ENCODE data around the gene SMKR1.
"Not testable (repeated sequence)": the region's sequence is repeated elsewhere in the genome, so short reads cannot be mapped to it uniquely, and the experiment has no call there.

The SMKR1 gene

GRCh38 chr7:129529643-129530042, 27.3 kb downstream of the SMKR1 start:
- no peak for DNase-seq (ENCODE audit: low read depth)

- DNase-seq (ENCODE audit: low read depth) = peak; percentile 75
Observed at GRCh38 chr7:129530795-129531391, 28.6 kb downstream of the SMKR1 start.

GRCh38 chr7:129531721-129532120, 29.4 kb downstream of the SMKR1 start:
- no peak for DNase-seq (ENCODE audit: low read depth)

GRCh38 chr7:129532375-129532774, 30.0 kb downstream of the SMKR1 start:
- no peak for DNase-seq (ENCODE audit: low read depth)

- DNase-seq (ENCODE audit: low read depth) = not testable (repeated sequence)
Observed at GRCh38 chr7:129534558-129535274, 32.4 kb downstream of the SMKR1 start.

GRCh38 chr7:129535896-129536295, 33.6 kb downstream of the SMKR1 start:
- DNase-seq (ENCODE audit: low read depth) = no peak

GRCh38 chr7:129536323-129536722, 34.0 kb downstream of the SMKR1 start:
- DNase-seq (ENCODE audit: low read depth) = no peak

- DNase-seq (ENCODE audit: low read depth) = no peak
Observed at GRCh38 chr7:129538790-129539189, 36.5 kb downstream of the SMKR1 start.

GRCh38 chr7:129540340-129540739, 38.0 kb downstream of the SMKR1 start:
- no peak for DNase-seq (ENCODE audit: low read depth)

GRCh38 chr7:129544700-129545099, 42.4 kb downstream of the SMKR1 start:
- DNase-seq (ENCODE audit: low read depth) = no peak

GRCh38 chr7:129550693-129551360, 48.5 kb downstream of the SMKR1 start:
- DNase-seq (ENCODE audit: low read depth) = no peak

GRCh38 chr7:129553899-129554461, 51.6 kb downstream of the SMKR1 start:
- no peak for DNase-seq (ENCODE audit: low read depth)

- no peak for DNase-seq (ENCODE audit: low read depth)
Observed at GRCh38 chr7:129556607-129557133, 54.3 kb downstream of the SMKR1 start.

- no peak for DNase-seq (ENCODE audit: low read depth)
Observed at GRCh38 chr7:129557686-129558481, 55.6 kb downstream of the SMKR1 start.

GRCh38 chr7:129559564-129559963, 57.2 kb downstream of the SMKR1 start:
- no peak for DNase-seq (ENCODE audit: low read depth)

- DNase-seq (ENCODE audit: low read depth) = no peak
Observed at GRCh38 chr7:129560831-129561230, 58.5 kb downstream of the SMKR1 start.

- no peak for DNase-seq (ENCODE audit: low read depth)
Observed at GRCh38 chr7:129561677-129562359, 59.5 kb downstream of the SMKR1 start.

Data from amniotic epithelial cell (primary cell).